PC-3 (cell line): Measurements from ENCODE around the gene UBE2D2.

Experiments used
- EZH2 ChIP-seq: fragments of 300-600 bp; sonication (generic); IDR thresholded peaks from one replicate; pipeline ENCODE4 v1.6.1; 2017; ENCODE audit warnings: antibody characterized with exemption, mild to moderate bottlenecking, low read length; ENCODE audit not compliant: unreplicated experiment
- EZH2phosphoT487 ChIP-seq: fragments of 300-600 bp; sonication (generic); IDR thresholded peaks from 2 replicates; pipeline ENCODE4 v1.6.1; 2018; ENCODE audit warnings: mild to moderate bottlenecking, antibody characterized with exemption, low read length, borderline replicate concordance
- TF ChIP-seq, protein P1 (sequence below): fragments of 300-600 bp; sonication (generic); conservative IDR thresholded peaks from 2 replicates; pipeline ENCODE4 v1.5.1; 2017; ENCODE audit warnings: antibody characterized with exemption, low read depth, mild to moderate bottlenecking, low read length

DNA sequence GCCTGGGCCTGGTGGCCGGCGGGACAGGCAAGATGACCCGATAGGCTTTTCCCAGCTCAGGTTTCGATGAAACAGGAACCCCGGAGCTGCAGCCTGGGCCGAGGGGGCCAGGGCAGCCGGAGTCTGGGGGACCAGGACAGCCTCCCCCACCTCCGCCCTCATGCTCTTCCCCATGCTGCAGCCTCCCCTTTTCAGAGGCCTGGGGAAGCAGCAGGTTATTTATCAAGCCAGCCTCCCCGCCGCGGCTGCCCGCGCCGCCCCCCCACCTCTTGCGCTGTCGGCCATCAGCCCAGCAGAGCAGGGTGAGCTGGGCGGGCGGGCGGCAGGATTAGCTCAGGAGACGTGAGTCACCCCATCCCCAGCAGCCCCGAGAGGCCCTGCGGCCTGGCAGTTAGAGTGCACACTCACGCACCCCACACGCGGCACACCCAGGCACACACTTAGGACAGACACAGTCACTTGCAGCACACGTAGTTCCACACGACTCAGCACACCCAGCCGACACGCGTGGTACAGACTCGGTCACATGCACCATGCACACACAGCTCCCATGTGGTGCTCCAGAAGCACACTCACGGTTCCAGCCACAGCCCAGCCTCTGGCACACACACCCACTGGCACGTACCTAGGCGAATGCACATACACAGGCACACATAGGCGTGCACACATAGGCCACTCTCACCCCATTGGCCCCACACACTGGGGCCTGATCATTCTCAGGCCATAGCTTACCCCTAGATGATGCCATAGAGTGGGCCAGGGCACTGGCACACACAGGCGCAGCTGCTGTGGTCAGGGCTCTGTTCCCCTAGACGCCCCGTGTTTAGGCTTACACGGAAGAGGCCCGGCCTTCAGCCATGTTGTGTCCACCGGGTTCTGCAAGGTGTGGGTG lies 100.0 kb downstream of the UBE2D2 start:
- TF ChIP-seq, protein P1, sequence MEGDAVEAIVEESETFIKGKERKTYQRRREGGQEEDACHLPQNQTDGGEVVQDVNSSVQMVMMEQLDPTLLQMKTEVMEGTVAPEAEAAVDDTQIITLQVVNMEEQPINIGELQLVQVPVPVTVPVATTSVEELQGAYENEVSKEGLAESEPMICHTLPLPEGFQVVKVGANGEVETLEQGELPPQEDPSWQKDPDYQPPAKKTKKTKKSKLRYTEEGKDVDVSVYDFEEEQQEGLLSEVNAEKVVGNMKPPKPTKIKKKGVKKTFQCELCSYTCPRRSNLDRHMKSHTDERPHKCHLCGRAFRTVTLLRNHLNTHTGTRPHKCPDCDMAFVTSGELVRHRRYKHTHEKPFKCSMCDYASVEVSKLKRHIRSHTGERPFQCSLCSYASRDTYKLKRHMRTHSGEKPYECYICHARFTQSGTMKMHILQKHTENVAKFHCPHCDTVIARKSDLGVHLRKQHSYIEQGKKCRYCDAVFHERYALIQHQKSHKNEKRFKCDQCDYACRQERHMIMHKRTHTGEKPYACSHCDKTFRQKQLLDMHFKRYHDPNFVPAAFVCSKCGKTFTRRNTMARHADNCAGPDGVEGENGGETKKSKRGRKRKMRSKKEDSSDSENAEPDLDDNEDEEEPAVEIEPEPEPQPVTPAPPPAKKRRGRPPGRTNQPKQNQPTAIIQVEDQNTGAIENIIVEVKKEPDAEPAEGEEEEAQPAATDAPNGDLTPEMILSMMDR: no peak
- TF ChIP-seq EZH2 (no peak), EZH2phosphoT487 (peak; percentile 85)
